ENCODE results near the gene PPP2R2C.

Gene PPP2R2C

GRCh38 chr4:6272863-6273660, 199.4 kb downstream of the PPP2R2C start:
- no peak for DNase-seq (ENCODE audit: low read depth in 2 of 2)

GRCh38 chr4:6271701-6272465, 200.5 kb downstream of the PPP2R2C start:
- no peak for DNase-seq (ENCODE audit: low read depth in 2 of 2)

- no peak for DNase-seq (ENCODE audit: low read depth in 2 of 2)
Measured at GRCh38 chr4:6271206-6271605, 201.2 kb downstream of the PPP2R2C start.

GRCh38 chr4:6270636-6271121, 201.7 kb downstream of the PPP2R2C start:
- no peak for DNase-seq (ENCODE audit: low read depth in 2 of 2)
